Right lobe of liver (tissue), 4 donors: ENCODE data around the gene RANBP3L.

Experiments used
- POLR2A ChIP-seq: fragments of 450-650 bp; IDR thresholded peaks from one replicate; pipeline ENCODE4 v1.6.1; 2017; ENCODE audit warnings: antibody characterized with exemption, mild to moderate bottlenecking
- TF ChIP-seq, protein P1 (sequence below), 4 donors: fragments of 200-600 bp in 3 of 4; fragments of 450-650 bp in 1 of 4; IDR thresholded peaks; one replicate each; pipeline versions ENCODE4 v1.5.1 to v1.8.0; 2016 to 2022; ENCODE audit warnings: antibody characterized with exemption in 4 of 4, mild to moderate bottlenecking in 2 of 4
- donor health status: DM: no; HTN: no; CAD: no.
- donor health status: DM: no; HTN: no; CAD: no.
- donor health status: DM: no; HTN: yes; CAD: no.

GRCh38 chr5:36237751-36238150 lies 64.0 kb downstream of the RANBP3L start:
- TF ChIP-seq, protein P1, sequence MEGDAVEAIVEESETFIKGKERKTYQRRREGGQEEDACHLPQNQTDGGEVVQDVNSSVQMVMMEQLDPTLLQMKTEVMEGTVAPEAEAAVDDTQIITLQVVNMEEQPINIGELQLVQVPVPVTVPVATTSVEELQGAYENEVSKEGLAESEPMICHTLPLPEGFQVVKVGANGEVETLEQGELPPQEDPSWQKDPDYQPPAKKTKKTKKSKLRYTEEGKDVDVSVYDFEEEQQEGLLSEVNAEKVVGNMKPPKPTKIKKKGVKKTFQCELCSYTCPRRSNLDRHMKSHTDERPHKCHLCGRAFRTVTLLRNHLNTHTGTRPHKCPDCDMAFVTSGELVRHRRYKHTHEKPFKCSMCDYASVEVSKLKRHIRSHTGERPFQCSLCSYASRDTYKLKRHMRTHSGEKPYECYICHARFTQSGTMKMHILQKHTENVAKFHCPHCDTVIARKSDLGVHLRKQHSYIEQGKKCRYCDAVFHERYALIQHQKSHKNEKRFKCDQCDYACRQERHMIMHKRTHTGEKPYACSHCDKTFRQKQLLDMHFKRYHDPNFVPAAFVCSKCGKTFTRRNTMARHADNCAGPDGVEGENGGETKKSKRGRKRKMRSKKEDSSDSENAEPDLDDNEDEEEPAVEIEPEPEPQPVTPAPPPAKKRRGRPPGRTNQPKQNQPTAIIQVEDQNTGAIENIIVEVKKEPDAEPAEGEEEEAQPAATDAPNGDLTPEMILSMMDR (IDR thresholded peaks at IDR 0.05) = no peak
- TF ChIP-seq POLR2A = no peak
